SH-SY5Y (cell line): Measurements from ENCODE around the gene CERKL.

Experiments used
- GATA2 ChIP-seq: IDR thresholded peaks from 2 replicates; pipeline ENCODE4 v1.6.1; 2011; ENCODE audit warnings: mild to moderate bottlenecking, low read depth, low read length
- GATA3 ChIP-seq: IDR thresholded peaks from 2 replicates; pipeline ENCODE4 v1.6.1; 2011; ENCODE audit warnings: low read depth, mild to moderate bottlenecking, low read length, moderate library complexity

DNA sequence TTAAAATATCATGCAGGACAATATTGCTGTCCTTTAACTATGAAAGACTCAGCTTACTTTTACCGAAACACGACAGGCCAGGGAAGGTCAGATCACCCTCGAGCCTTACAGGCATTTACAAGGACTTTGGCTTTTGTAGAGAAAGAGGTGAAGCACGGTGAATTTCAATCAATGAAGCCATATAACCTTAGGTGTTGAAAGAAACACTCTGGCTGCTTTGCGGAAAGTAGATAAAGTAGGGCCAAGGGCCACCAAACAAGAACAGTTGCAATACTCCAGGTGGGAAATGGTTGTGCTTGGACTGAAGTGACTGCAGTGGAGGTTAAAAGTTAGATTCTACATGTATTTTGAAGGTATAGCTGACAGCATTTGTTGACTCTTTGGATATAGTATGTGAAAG lies 80.5 kb downstream of the CERKL start:
- no peak for TF ChIP-seq GATA3
- TF ChIP-seq GATA2, result no peak
